Lower lobe of right lung (tissue), 2 donors: ENCODE results near the gene ADAP1. TPM values are rescaled to one million over a fixed set of nuclear protein-coding genes. Genes with fewer than 3 reads are reported as not detected.

Source experiments
- ATAC-seq, 2 donors: fragments of 200-7000 bp; cut with Tn5 transposase; one replicate each; pipeline ENCODE4 v1.9.1; 2020 to 2022; ENCODE audit warnings: mild to moderate bottlenecking in 2 of 2, moderate library complexity in 2 of 2
- DNase-seq: peaks from one replicate; pipeline ENCODE4 v3.0.0-alpha.2; 2020
- H3K27ac ChIP-seq: fragments of 200-600 bp; one replicate; pipeline ENCODE4 v1.8.0; 2022
- H3K27me3 ChIP-seq: fragments of 200-600 bp; one replicate; pipeline ENCODE4 v1.8.0; 2022; ENCODE audit warnings: low read depth
- H3K36me3 ChIP-seq: fragments of 200-600 bp; one replicate; pipeline ENCODE4 v1.8.0; 2022; ENCODE audit warnings: mild to moderate bottlenecking
- H3K4me1 ChIP-seq: fragments of 200-600 bp; one replicate; pipeline ENCODE4 v1.8.0; 2022
- H3K4me3 ChIP-seq: fragments of 200-600 bp; one replicate; pipeline ENCODE4 v1.8.0; 2022; ENCODE audit warnings: mild to moderate bottlenecking
- H3K9me3 ChIP-seq: fragments of 200-600 bp; one replicate; pipeline ENCODE4 v1.8.0; 2022
- CTCF ChIP-seq: fragments of 200-600 bp; IDR thresholded peaks from one replicate; pipeline ENCODE4 v1.8.0; 2022; ENCODE audit warnings: antibody characterized with exemption, mild to moderate bottlenecking
- intact Hi-C: fragments of 100-400 bp; cut with DNase I; formaldehyde crosslinking; loops from one replicate; pipeline ENCODE4 v1.11.0; 2022
- total RNA-seq: library from RNA; stranded (reverse); fragmentation: NEBNext Ultra II Directional; extraction: Animal tissue kit (Norgen Biotek cat#: 25700); gene quantifications from one replicate; pipeline ENCODE4 v1.2.1, GENCODE V29; 2021
- donor health status: DM: no; HTN: yes; CAD: no; lungs with severe emphysema.

Gene ADAP1
- total RNA-seq, 1 donor from 2014 or later, result 33.9 TPM

GRCh38 chr7:974172-974571, 19.7 kb upstream of the ADAP1 start:
- no peak for TF ChIP-seq CTCF
- ATAC-seq (no peak), DNase-seq (no peak)
- intact Hi-C loops, result no loop called here
- H3K4me3 ChIP-seq, result peak overlapping the region; percentile 95
- peaks cover 32% of the 10 kb centered on the region for H3K4me1 ChIP-seq
- H3K9me3 ChIP-seq, result no peaks in the 10 kb centered on the region
- peak overlapping the region; percentile 98 for H3K27ac ChIP-seq
- no peaks in the 10 kb centered on the region for H3K27me3 ChIP-seq
- peaks cover 47% of the 10 kb centered on the region for H3K36me3 ChIP-seq

- TF ChIP-seq CTCF, result no peak
- H3K27ac ChIP-seq, result no peak overlapping the region
- H3K9me3 ChIP-seq, result no peaks in the 10 kb centered on the region
- no peak overlapping the region for H3K4me3 ChIP-seq
- ATAC-seq, result no peak
- no peaks in the 10 kb centered on the region for H3K27me3 ChIP-seq
- peaks cover 55% of the 10 kb centered on the region for H3K36me3 ChIP-seq
- intact Hi-C loops, result no loop called here
- DNase-seq, result no peak
- H3K4me1 ChIP-seq, result peaks cover 35% of the 10 kb centered on the region
Observed at GRCh38 chr7:973312-973711, 18.8 kb upstream of the ADAP1 start.

GRCh38 chr7:972676-973309, 18.3 kb upstream of the ADAP1 start:
- peaks cover 36% of the 10 kb centered on the region for H3K4me1 ChIP-seq
- H3K27ac ChIP-seq, result no peak overlapping the region
- H3K9me3 ChIP-seq, result no peaks in the 10 kb centered on the region
- no peak overlapping the region for H3K4me3 ChIP-seq
- DNase-seq (no peak), ATAC-seq (no peak)
- no peaks in the 10 kb centered on the region for H3K27me3 ChIP-seq
- intact Hi-C loops, result no loop called here
- H3K36me3 ChIP-seq, result peaks cover 60% of the 10 kb centered on the region
- TF ChIP-seq CTCF, result no peak

- intact Hi-C loops, result no loop called here
- H3K36me3 ChIP-seq, result peaks cover 67% of the 10 kb centered on the region
Observed at GRCh38 chr7:972110-972509, 17.6 kb upstream of the ADAP1 start.

GRCh38 chr7:970744-971143, 16.3 kb upstream of the ADAP1 start:
- Histone ChIP-seq H3K9me3 (no peaks in the 10 kb centered on the region), H3K27ac (no peak overlapping the region), H3K36me3 (peaks cover 76% of the 10 kb centered on the region), H3K27me3 (no peaks in the 10 kb centered on the region), H3K4me3 (no peak overlapping the region), H3K4me1 (peaks cover 42% of the 10 kb centered on the region)
- intact Hi-C loops, result no loop called here
- TF ChIP-seq CTCF, result no peak
- DNase-seq, result no peak
- ATAC-seq, result no peak

More at GRCh38 chr7:972110-972509, 17.6 kb upstream of the ADAP1 start:
- no peaks in the 10 kb centered on the region for H3K27me3 ChIP-seq
- no peak for ATAC-seq
- H3K4me3 ChIP-seq, result no peak overlapping the region
- no peak for DNase-seq
- H3K4me1 ChIP-seq, result peaks cover 36% of the 10 kb centered on the region
- H3K27ac ChIP-seq, result no peak overlapping the region
- TF ChIP-seq CTCF, result no peak
- no peaks in the 10 kb centered on the region for H3K9me3 ChIP-seq
